Lower leg skin (tissue), 4 donors: ENCODE results near the gene RALGAPB. TPM values are rescaled to one million over a fixed set of nuclear protein-coding genes. Genes with fewer than 3 reads are reported as not detected.

Experiments used
- DNase-seq, 2 donors: peaks; one replicate each; pipeline ENCODE4 v3.0.0-alpha.2; 2019; ENCODE audit warnings: low spot score in 2 of 2
- H3K4me3 ChIP-seq: fragments of 200-600 bp; sonication (generic); 2 replicates; pipeline ENCODE4 v1.5.1; 2017; ENCODE audit warnings: mild to moderate bottlenecking, low read depth; ENCODE audit not compliant: poor library complexity, severe bottlenecking
- POLR2A ChIP-seq, 2 donors: fragments of 450-650 bp; IDR thresholded peaks; one replicate each; pipeline ENCODE4 v1.6.1; 2016 to 2017; ENCODE audit warnings: antibody characterized with exemption in 2 of 2, mild to moderate bottlenecking in 1 of 2, moderate library complexity in 1 of 2
- WGBS, 2 donors: methylation state at CpG; one replicate each; pipeline ENCODE4 v1.1.5; 2018; 5-methylcytosine and 5-hydroxymethylcytosine counted together
- intact Hi-C: fragments of 100-400 bp; cut with DNase I; formaldehyde crosslinking; loops from one replicate; pipeline ENCODE4 v1.15.0; 2023; ENCODE audit warnings: low total_unique reads
- total RNA-seq, 4 donors: library from RNA; depleted of rRNA; stranded (reverse); fragments of >200 nt; gene quantifications; one replicate each; pipeline ENCODE4 v1.1.0, GENCODE V29; 2016
- TF ChIP-seq, protein P1 (sequence below), 3 donors: fragments of 450-650 bp; IDR thresholded peaks; one replicate each; pipeline ENCODE4 v1.5.1; 2016; ENCODE audit warnings: antibody characterized with exemption in 3 of 3, mild to moderate bottlenecking in 3 of 3, moderate library complexity in 2 of 3

The RALGAPB gene
- total RNA-seq, 4 donors from 2014 or later, result 35.3 to 51.0 (median 41.5) TPM

DNA sequence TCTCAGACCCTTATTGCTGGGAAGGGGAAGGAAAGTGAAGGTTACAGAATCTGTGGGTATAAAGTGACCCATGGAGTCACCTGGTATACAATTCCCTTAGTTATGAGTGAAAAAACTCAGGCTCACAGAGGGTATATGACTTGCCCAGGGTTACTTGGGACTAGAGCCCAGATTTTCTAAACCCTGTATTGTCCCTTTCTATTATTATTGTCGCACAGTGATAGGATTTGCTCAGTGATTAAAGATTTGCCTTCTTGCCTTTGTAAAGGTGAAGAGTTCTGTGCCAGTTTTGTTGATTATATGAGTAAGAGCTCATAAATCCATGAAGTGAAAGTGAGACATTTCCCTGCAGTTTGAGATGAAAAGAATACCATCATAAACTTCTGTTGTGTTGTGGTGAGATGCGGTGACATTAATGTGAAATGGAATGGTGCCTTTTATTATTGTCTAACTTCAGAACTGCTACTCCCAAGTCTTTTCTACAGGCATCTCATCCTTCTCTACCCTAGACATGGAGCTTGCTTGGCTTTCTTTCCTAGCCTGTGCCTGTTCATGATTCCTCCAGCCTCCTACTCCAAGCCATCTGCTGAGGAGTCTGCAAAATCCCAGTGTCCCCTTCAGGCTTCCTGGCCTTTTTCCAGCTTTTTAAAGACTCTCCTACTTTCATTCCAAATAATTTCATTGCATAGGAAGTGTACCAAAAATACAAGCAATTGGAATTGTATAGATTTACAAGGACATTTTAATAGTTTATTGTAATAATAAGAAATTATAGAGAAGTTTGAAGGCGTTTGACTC is 74.8 kb downstream of the RALGAPB start:
- intact Hi-C loops, result no loop called here
- no peak overlapping the region for H3K4me3 ChIP-seq
- no peak for TF ChIP-seq POLR2A (IDR thresholded peaks at IDR 0.05)
- TF ChIP-seq, protein P1, sequence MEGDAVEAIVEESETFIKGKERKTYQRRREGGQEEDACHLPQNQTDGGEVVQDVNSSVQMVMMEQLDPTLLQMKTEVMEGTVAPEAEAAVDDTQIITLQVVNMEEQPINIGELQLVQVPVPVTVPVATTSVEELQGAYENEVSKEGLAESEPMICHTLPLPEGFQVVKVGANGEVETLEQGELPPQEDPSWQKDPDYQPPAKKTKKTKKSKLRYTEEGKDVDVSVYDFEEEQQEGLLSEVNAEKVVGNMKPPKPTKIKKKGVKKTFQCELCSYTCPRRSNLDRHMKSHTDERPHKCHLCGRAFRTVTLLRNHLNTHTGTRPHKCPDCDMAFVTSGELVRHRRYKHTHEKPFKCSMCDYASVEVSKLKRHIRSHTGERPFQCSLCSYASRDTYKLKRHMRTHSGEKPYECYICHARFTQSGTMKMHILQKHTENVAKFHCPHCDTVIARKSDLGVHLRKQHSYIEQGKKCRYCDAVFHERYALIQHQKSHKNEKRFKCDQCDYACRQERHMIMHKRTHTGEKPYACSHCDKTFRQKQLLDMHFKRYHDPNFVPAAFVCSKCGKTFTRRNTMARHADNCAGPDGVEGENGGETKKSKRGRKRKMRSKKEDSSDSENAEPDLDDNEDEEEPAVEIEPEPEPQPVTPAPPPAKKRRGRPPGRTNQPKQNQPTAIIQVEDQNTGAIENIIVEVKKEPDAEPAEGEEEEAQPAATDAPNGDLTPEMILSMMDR (IDR thresholded peaks at IDR 0.05), result no peak
- 84 to 96% methylated on average over 3 of the region's 3 CpGs for WGBS, 2 donors
- no peak for DNase-seq

DNA sequence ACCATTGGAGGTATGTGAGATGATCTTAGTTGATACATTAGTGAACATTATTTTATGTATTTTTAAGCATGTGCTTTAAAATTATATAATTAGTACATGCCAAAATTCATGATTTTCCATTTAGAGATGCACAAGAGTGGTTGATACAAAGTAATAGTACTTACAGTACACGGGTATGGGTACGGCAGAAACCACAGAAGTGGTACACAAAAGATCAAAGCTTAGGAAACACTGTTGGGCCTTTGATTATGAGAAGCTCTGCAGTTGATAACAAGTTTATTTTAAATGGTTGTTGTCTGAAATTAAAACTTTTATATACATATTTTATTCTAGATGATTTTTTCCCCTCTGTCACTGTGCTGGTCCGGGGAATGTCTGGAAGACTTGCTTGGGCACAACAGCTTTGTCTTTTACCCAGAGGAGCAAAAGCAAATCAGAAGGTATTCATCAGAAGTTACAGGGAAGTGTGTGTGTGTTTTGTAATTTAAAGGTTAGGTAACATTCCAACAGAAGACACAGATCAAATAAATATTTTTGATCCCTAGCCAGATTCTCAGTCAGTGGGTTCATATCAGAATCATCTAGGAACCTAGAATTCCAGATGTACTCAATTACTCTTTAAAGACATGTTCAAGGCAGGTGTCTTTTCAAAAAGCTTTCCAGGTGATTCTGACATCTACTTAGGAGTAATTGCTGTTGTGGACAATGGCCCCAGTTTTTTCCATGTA is 75.9 kb downstream of the RALGAPB start:
- 91 to 92% methylated on average over 3 of the region's 3 CpGs for WGBS, 2 donors
- intact Hi-C loops, result no loop called here
- H3K4me3 ChIP-seq, result no peak overlapping the region
- no peak for DNase-seq
- TF ChIP-seq, protein P1 (IDR thresholded peaks at IDR 0.05), result no peak
- no peak for TF ChIP-seq POLR2A (IDR thresholded peaks at IDR 0.05)

DNA sequence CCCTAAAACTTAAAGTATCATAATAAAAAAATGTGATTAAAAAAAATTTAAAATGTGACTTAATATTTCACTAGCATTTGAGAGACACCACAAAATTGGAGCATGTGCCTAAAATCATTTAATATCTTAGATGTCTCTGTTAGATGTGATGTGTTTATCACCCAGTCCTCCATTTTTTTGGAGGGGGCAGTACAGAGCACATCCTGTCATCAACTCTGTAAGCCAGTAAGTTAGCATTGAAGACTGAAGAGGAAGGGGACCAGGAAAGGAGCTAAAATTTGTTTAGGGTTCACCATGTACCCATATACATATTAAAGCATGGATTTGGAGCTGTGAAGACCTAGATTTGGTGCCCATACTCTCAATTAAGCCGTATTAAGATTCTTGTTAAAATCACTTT is 77.6 kb downstream of the RALGAPB start:
- 93 to 100% methylated on average over 1 of the region's 1 CpG for WGBS, 2 donors
- DNase-seq, result no peak
- intact Hi-C loops, result no loop called here
- TF ChIP-seq, protein P1 (IDR thresholded peaks at IDR 0.05), result no peak
- TF ChIP-seq POLR2A (IDR thresholded peaks at IDR 0.05), result no peak
- H3K4me3 ChIP-seq, result no peak overlapping the region

DNA sequence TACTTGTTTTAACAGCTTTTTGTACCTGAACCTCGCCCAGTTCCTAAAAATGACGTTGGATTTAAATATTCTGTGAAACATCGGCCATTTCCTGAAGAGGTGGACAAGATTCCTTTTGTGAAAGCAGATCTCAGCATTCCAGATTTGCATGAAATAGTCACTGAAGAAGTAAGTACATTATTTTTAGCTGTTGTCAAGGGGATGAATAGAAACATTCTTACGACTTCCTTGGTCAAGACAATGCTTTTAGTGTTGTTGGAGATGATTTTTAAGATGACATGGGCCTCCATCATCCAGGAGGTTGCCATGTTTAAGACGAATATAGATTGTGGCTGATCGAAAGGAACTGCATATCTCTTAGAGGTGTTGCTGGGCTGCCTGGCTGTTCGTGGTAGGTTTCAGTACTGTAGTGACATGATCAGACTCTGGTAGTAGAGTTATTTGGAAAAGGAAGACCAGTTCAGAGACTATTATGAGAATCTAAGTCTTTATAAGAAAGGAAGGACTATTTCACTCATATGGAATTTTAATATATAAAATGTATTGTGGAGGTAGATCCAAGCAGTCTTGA is 78.5 kb downstream of the RALGAPB start:
- WGBS, 2 donors, result 87% methylated on average over 7 of the region's 7 CpGs
- no peak overlapping the region for H3K4me3 ChIP-seq
- DNase-seq, result no peak
- no peak for TF ChIP-seq POLR2A (IDR thresholded peaks at IDR 0.05)
- TF ChIP-seq, protein P1 (IDR thresholded peaks at IDR 0.05), result no peak
- intact Hi-C loops, result no loop called here

DNA sequence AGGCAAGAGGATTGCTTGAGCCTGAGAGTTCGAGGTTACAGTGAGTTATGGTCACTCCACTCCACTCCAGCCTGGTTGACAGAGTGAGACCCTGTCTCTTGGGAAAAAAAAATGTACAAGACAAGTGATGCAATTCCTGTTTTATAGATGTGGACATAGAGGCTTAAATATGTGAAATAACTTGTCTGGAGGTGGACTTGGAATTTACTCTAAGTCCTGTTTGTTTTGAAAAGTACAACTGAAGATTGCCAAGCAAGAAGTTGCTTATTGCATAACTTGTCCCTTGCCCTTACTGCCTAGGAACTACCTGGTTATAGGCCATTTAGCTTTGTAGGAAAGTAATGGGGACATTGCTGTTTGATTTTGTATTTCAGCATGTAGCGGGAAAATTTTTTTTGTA is 82.3 kb downstream of the RALGAPB start:
- WGBS, 2 donors, result 92 to 94% methylated on average over 2 of the region's 2 CpGs
- no peak for DNase-seq
- no peak overlapping the region for H3K4me3 ChIP-seq
- no peak for TF ChIP-seq POLR2A (IDR thresholded peaks at IDR 0.05)
- TF ChIP-seq, protein P1 (IDR thresholded peaks at IDR 0.05), result no peak
- intact Hi-C loops, result no loop called here
